GM23338 (cell line): ENCODE results near the gene TTC28. TPM values are rescaled to one million over a fixed set of nuclear protein-coding genes. Genes with fewer than 3 reads are reported as not detected.

Source experiments
- ATAC-seq: fragments of 200-7000 bp; cut with Tn5 transposase; 3 replicates; pipeline ENCODE4 v1.9.1; 2020
- DNase-seq: peaks from one replicate; pipeline ENCODE4 v3.0.0-alpha.2; 2015; ENCODE audit warnings: low spot score
- H2AFZ ChIP-seq: fragments of 200-600 bp; sonication (generic); 2 replicates; pipeline ENCODE4 v1.8.0; 2016; ENCODE audit warnings: antibody characterized with exemption, mild to moderate bottlenecking, moderate library complexity
- H3F3A ChIP-seq: fragments of 200-600 bp; sonication (generic); replicated peaks from 2 replicates; pipeline ENCODE4 v1.8.0; 2017; ENCODE audit warnings: antibody characterized with exemption, mixed run types, low read depth
- H3K27ac ChIP-seq: fragments of 200-600 bp; sonication (generic); 2 replicates; pipeline ENCODE4 v1.6.1; 2016; ENCODE audit warnings: low read depth
- H3K27me3 ChIP-seq: fragments of 200-600 bp; sonication (generic); 2 replicates; pipeline ENCODE4 v1.8.0; 2016; ENCODE audit warnings: mild to moderate bottlenecking, mixed run types, moderate library complexity; ENCODE audit not compliant: insufficient read depth
- H3K36me3 ChIP-seq: fragments of 200-600 bp; sonication (generic); 2 replicates; pipeline ENCODE4 v1.8.0; 2016; ENCODE audit warnings: mild to moderate bottlenecking; ENCODE audit not compliant: insufficient read depth
- H3K4me1 ChIP-seq: fragments of 200-600 bp; sonication (generic); 2 replicates; pipeline ENCODE4 v1.8.0; 2016; ENCODE audit warnings: mild to moderate bottlenecking, moderate library complexity; ENCODE audit not compliant: insufficient read depth
- H3K4me2 ChIP-seq: fragments of 200-600 bp; sonication (generic); 2 replicates; pipeline ENCODE4 v1.7.1; 2017; ENCODE audit warnings: mixed run types
- H3K4me3 ChIP-seq: fragments of 200-600 bp; sonication (generic); 2 replicates; pipeline ENCODE4 v1.6.1; 2016; ENCODE audit warnings: mixed run types
- H3K79me2 ChIP-seq: fragments of 200-600 bp; sonication (generic); replicated peaks from 2 replicates; pipeline ENCODE4 v1.8.0; 2017; ENCODE audit warnings: mild to moderate bottlenecking; ENCODE audit not compliant: insufficient read depth
- H3K9me2 ChIP-seq: fragments of 200-600 bp; sonication (generic); 2 replicates; pipeline ENCODE4 v1.8.0; 2017; ENCODE audit not compliant: insufficient read depth
- H4K20me1 ChIP-seq: fragments of 200-600 bp; sonication (generic); replicated peaks from 2 replicates; pipeline ENCODE4 v1.8.0; 2017; ENCODE audit warnings: mild to moderate bottlenecking; ENCODE audit not compliant: insufficient read depth
- H3K27ac Mint-ChIP-seq: 2 replicates; pipeline ENCODE4 v1.8.0; 2020; ENCODE audit warnings: inconsistent platforms, mild to moderate bottlenecking, moderate library complexity, mixed read lengths
- H3K27me3 Mint-ChIP-seq: 3 replicates; pipeline ENCODE4 v1.8.0; 2022; ENCODE audit warnings: low read depth, mild to moderate bottlenecking, moderate library complexity, mixed read lengths, inconsistent platforms; ENCODE audit not compliant: insufficient read depth, poor library complexity
- H3K36me3 Mint-ChIP-seq: 3 replicates; pipeline ENCODE4 v1.8.0; 2021; ENCODE audit warnings: low read depth, mild to moderate bottlenecking, inconsistent platforms, moderate library complexity, mixed read lengths
- H3K4me1 Mint-ChIP-seq: 3 replicates; pipeline ENCODE4 v1.8.0; 2020; ENCODE audit warnings: mild to moderate bottlenecking, inconsistent platforms, mixed read lengths
- H3K4me3 Mint-ChIP-seq: 3 replicates; pipeline ENCODE4 v1.8.0; 2021; ENCODE audit warnings: moderate library complexity, mild to moderate bottlenecking, inconsistent platforms, mixed read lengths
- H3K9me3 Mint-ChIP-seq: 3 replicates; pipeline ENCODE4 v1.8.0; 2020; ENCODE audit warnings: moderate library complexity, mild to moderate bottlenecking, inconsistent platforms, mixed read lengths
- CREB1 ChIP-seq: fragments of 250-450 bp; sonication (Bioruptor Pico); IDR thresholded peaks from 2 replicates; pipeline ENCODE4 v1.5.0; 2020; ENCODE audit warnings: low read depth, mild to moderate bottlenecking, moderate library complexity
- CTCF ChIP-seq, 2 experiments: fragments of 200-600 bp in 1 of 2; sonication (generic) in 1 of 2; conservative IDR thresholded peaks; 2 replicates each; pipeline versions ENCODE4 v1.5.1 to v1.6.1; 2016 to 2017; ENCODE audit warnings: antibody characterized with exemption in 2 of 2, low read depth in 2 of 2, mild to moderate bottlenecking in 2 of 2, moderate library complexity in 1 of 2
- ETS1 ChIP-seq: IDR thresholded peaks from 2 replicates; pipeline ENCODE4 v1.6.1; 2016; ENCODE audit warnings: antibody characterized with exemption
- EZH2 ChIP-seq: fragments of 200-600 bp; sonication (generic); IDR thresholded peaks from one replicate; pipeline ENCODE4 v1.8.0; 2017; ENCODE audit warnings: antibody characterized with exemption, mild to moderate bottlenecking, low read depth; ENCODE audit not compliant: unreplicated experiment
- EZH2phosphoT487 ChIP-seq: fragments of 200-600 bp; sonication (generic); IDR thresholded peaks from one replicate; pipeline ENCODE4 v1.8.1; 2018; ENCODE audit warnings: antibody characterized with exemption; ENCODE audit not compliant: unreplicated experiment
- JUNB ChIP-seq: IDR thresholded peaks from one replicate; pipeline ENCODE4 v1.6.1; 2016; ENCODE audit warnings: antibody characterized with exemption; ENCODE audit not compliant: unreplicated experiment
- NANOG ChIP-seq: IDR thresholded peaks from 2 replicates; pipeline ENCODE4 v1.6.1; 2016; ENCODE audit warnings: antibody characterized with exemption, borderline replicate concordance
- POLR2AphosphoS5 ChIP-seq: IDR thresholded peaks from 2 replicates; pipeline ENCODE4 v1.6.1; 2016; ENCODE audit warnings: antibody characterized with exemption, low read depth
- REST ChIP-seq: IDR thresholded peaks from one replicate; pipeline ENCODE4 v1.6.1; 2018; ENCODE audit warnings: antibody characterized with exemption; ENCODE audit not compliant: unreplicated experiment
- ZNF114 ChIP-seq: fragments of 250-450 bp; sonication (Bioruptor Pico); IDR thresholded peaks from 2 replicates; pipeline ENCODE4 v1.5.0; 2020; ENCODE audit warnings: mild to moderate bottlenecking, moderate library complexity
- ZNF331 ChIP-seq: fragments of 250-450 bp; sonication (Bioruptor Pico); IDR thresholded peaks from 2 replicates; pipeline ENCODE4 v1.5.0; 2020; ENCODE audit warnings: low read depth, mild to moderate bottlenecking, moderate library complexity
- ZNF462 ChIP-seq: fragments of 250-450 bp; sonication (Bioruptor Pico); IDR thresholded peaks from 2 replicates; pipeline ENCODE4 v1.5.0; 2020; ENCODE audit warnings: mild to moderate bottlenecking, moderate library complexity
- polyA plus RNA-seq: library from polyadenylated mRNA; unstranded; fragments of >200 nt; fragmentation: Nextera tagmentation; extraction: Ambion mirVana; gene quantifications from 2 replicates; pipeline ENCODE4 v1.2.1, GENCODE V29; 2016
- total RNA-seq: library from RNA; depleted of rRNA; stranded (reverse); fragments of >200 nt; shearing (Covaris generic); gene quantifications from 2 replicates; pipeline ENCODE4 v1.2.3, GENCODE V29; 2014

Gene TTC28
- total and polyA plus RNA-seq, 2 experiments from 2014 or later, result 4.5 to 16.1 TPM

- TF ChIP-seq JUNB (no peak), POLR2AphosphoS5 (no peak)
These were observed 730.2 kb downstream of the TTC28 start (continued) for GRCh38 chr22:27949421-27949820.

GRCh38 chr22:27948569-27948968, 731.1 kb downstream of the TTC28 start:
- no peaks in the 10 kb centered on the region for H3K4me1 ChIP-seq
- no peaks in the 10 kb centered on the region for H3K79me2 ChIP-seq
- Mint-ChIP-seq H3K4me1 (0 out of 3 replicates have a peak, but pooled peaks cover 3% of the 10 kb centered on the region), H3K27ac (no peak overlapping the region), H3K9me3 (no peaks in the 10 kb centered on the region), H3K27me3 (peaks cover 1% of the 10 kb centered on the region), H3K36me3 (no peaks in the 10 kb centered on the region), H3K4me3 (no peak overlapping the region)
- no peaks in the 10 kb centered on the region for H4K20me1 ChIP-seq
- H3K4me3 ChIP-seq, result no peak overlapping the region
- no peaks in the 10 kb centered on the region for H3K9me2 ChIP-seq
- no peaks in the 10 kb centered on the region for H3K27me3 ChIP-seq
- H3F3A ChIP-seq, result no peaks in the 10 kb centered on the region
- ATAC-seq (no peak), DNase-seq (no peak)
- no peak for TF ChIP-seq CTCF (conservative IDR thresholded peaks at IDR 0.05; ENCODE audit: low read depth in 2 of 2)
- TF ChIP-seq ETS1, result no peak
- no peak for TF ChIP-seq CREB1 (CRISPR knock-in tag)
- TF ChIP-seq EZH2phosphoT487, result no peak
- TF ChIP-seq ZNF114 (CRISPR knock-in tag), result no peak
- no peak for TF ChIP-seq EZH2
- no peak for TF ChIP-seq POLR2AphosphoS5
- no peak for TF ChIP-seq ZNF462 (CRISPR knock-in tag)
- TF ChIP-seq ZNF331 (CRISPR knock-in tag), result no peak
- no peak for TF ChIP-seq REST
- no peak for TF ChIP-seq JUNB
- TF ChIP-seq NANOG, result no peak
- H3K36me3 ChIP-seq, result no peaks in the 10 kb centered on the region
- no peak overlapping the region for H2AFZ ChIP-seq
- H3K4me2 ChIP-seq, result no peak overlapping the region
- H3K27ac ChIP-seq, result no peak overlapping the region
